K562 (cell line): ENCODE measurements around the gene HSPA2. TPM values are rescaled to one million over a fixed set of nuclear protein-coding genes. Genes with fewer than 3 reads are reported as not detected.

ENCODE experiments used
- ATF3 ChIP-seq, 2 experiments: fragments of 450-650 bp in 1 of 2; sonication (generic) in 1 of 2; formaldehyde crosslinking in 1 of 2; IDR thresholded peaks in 1 of 2; conservative IDR thresholded peaks in 1 of 2; 2 replicates each; pipeline versions ENCODE4 v1.6.1 to v1.8.1; 2016 to 2023; ENCODE audit warnings: mild to moderate bottlenecking in 2 of 2, moderate library complexity in 2 of 2, inconsistent platforms in 1 of 2, missing genetic modification reagents in 1 of 2
- BACH1 ChIP-seq: fragments of 200-800 bp; sonication (Bioruptor generic); IDR thresholded peaks from 2 replicates; pipeline ENCODE4 v1.6.1; 2016; ENCODE audit warnings: missing genetic modification characterization, missing compliant biosample characterization
- CHD1 ChIP-seq: fragments of 200-600 bp; sonication (generic); IDR thresholded peaks from one replicate; pipeline ENCODE4 v1.6.1; 2012; ENCODE audit warnings: mild to moderate bottlenecking, moderate library complexity, low read length, inconsistent platforms
- CREM ChIP-seq: IDR thresholded peaks from 2 replicates; pipeline ENCODE4 v1.6.1; 2014; ENCODE audit warnings: antibody characterized with exemption, low read depth
- ETS1 ChIP-seq: conservative IDR thresholded peaks from 2 replicates; pipeline ENCODE4 v1.6.1; 2011; ENCODE audit warnings: low read depth, mild to moderate bottlenecking, low read length; ENCODE audit not compliant: control insufficient read depth
- FOXJ3 ChIP-seq: sonication (generic); formaldehyde crosslinking; IDR thresholded peaks from 2 replicates; pipeline ENCODE4 v1.4.0; 2020; ENCODE audit warnings: mild to moderate bottlenecking, missing genetic modification reagents
- HDAC1 ChIP-seq, 2 experiments: fragments of 450-650 bp; IDR thresholded peaks; 2 replicates each; pipeline ENCODE4 v1.6.1; 2016 to 2017; ENCODE audit warnings: inconsistent platforms in 1 of 2, mild to moderate bottlenecking in 1 of 2, moderate library complexity in 1 of 2
- HMGN3 ChIP-seq: IDR thresholded peaks from 2 replicates; pipeline ENCODE4 v1.6.1; 2011; ENCODE audit warnings: borderline replicate concordance, low read depth, mild to moderate bottlenecking, mixed read lengths, low read length; ENCODE audit not compliant: insufficient read length; ENCODE audit errors: extremely low read depth
- HNRNPL ChIP-seq: fragments of 200-400 bp; formaldehyde crosslinking; IDR thresholded peaks from 2 replicates; pipeline ENCODE4 v1.6.1; 2017; ENCODE audit warnings: low read depth, mild to moderate bottlenecking, low read length
- NELFE ChIP-seq: IDR thresholded peaks from 2 replicates; pipeline ENCODE4 v1.6.1; 2011; ENCODE audit warnings: mild to moderate bottlenecking; ENCODE audit not compliant: insufficient read depth, insufficient read length
- NFRKB ChIP-seq: fragments of 450-650 bp; IDR thresholded peaks from 2 replicates; pipeline ENCODE4 v1.6.1; 2016; ENCODE audit warnings: low read depth
- NR2F6 ChIP-seq: fragments of 450-650 bp; formaldehyde crosslinking; IDR thresholded peaks from 2 replicates; pipeline ENCODE4 v1.4.0; 2020; ENCODE audit warnings: mild to moderate bottlenecking
- PHF8 ChIP-seq: fragments of 200-600 bp; sonication (generic); IDR thresholded peaks from 2 replicates; pipeline ENCODE4 v1.6.1; 2012; ENCODE audit warnings: mixed run types, mild to moderate bottlenecking, inconsistent platforms, low read length, moderate library complexity, borderline replicate concordance
- RBM17 ChIP-seq: fragments of 200-400 bp; formaldehyde crosslinking; IDR thresholded peaks from 2 replicates; pipeline ENCODE4 v1.6.1; 2017; ENCODE audit warnings: low read depth, mild to moderate bottlenecking, low read length, borderline replicate concordance
- SFPQ ChIP-seq: fragments of 200-400 bp; formaldehyde crosslinking; IDR thresholded peaks from 2 replicates; pipeline ENCODE4 v1.6.1; 2017; ENCODE audit warnings: mild to moderate bottlenecking, low read depth, low read length, moderate library complexity
- STAT5B ChIP-seq: fragments of 250-450 bp; sonication (Bioruptor Pico); IDR thresholded peaks from 2 replicates; pipeline ENCODE4 v1.8.0; 2021; ENCODE audit warnings: mild to moderate bottlenecking, inconsistent platforms
- TEAD1 ChIP-seq, 2 experiments: fragments of 450-650 bp in 1 of 2; sonication (generic) in 1 of 2; formaldehyde crosslinking; IDR thresholded peaks; 2 replicates each; pipeline versions ENCODE4 v1.4.0 to v1.8.0; 2020 to 2022; ENCODE audit warnings: mild to moderate bottlenecking in 2 of 2, missing genetic modification reagents in 1 of 2
- XRCC5 ChIP-seq: fragments of 200-400 bp; formaldehyde crosslinking; IDR thresholded peaks from 2 replicates; pipeline ENCODE4 v1.6.1; 2017; ENCODE audit warnings: low read depth, mild to moderate bottlenecking, low read length
- polyA plus RNA-seq, 8 experiments: library from polyadenylated mRNA; depleted of rRNA in 4 of 8; stranded (reverse) in 5 of 8; unstranded in 3 of 8; fragments of >200 nt; fragmentation: Nextera tagmentation in 2 of 8; fragmentation: Illumina TruSeq in 1 of 8; extraction: Ambion mirVana in 2 of 8; extraction: Trizol in 1 of 8; gene quantifications; 2 replicates each; pipeline versions ENCODE4 v1.2.1 to v1.2.3, GENCODE V29; 2011 to 2014; ENCODE audit warnings: inconsistent platforms in 1 of 8, missing spikeins in 1 of 8
- total RNA-seq, 7 experiments: library from RNA; depleted of rRNA in 6 of 7; stranded (reverse); fragments of >200 nt in 6 of 7; fragmentation: Illumina TruSeq in 2 of 7; extraction: Trizol in 2 of 7; gene quantifications; 2 replicates each; pipeline versions ENCODE4 v1.2.1 to v1.2.3, GENCODE V29; 2011 to 2021; ENCODE audit warnings: low replicate concordance in 1 of 7
- TF ChIP-seq, protein P1 (sequence below): fragments of 450-650 bp; IDR thresholded peaks from 2 replicates; pipeline ENCODE4 v1.6.1; 2016
- TF ChIP-seq, protein P2 (sequence below): fragments of 450-650 bp; formaldehyde crosslinking; IDR thresholded peaks from 2 replicates; pipeline ENCODE4 v1.4.0; 2020; ENCODE audit warnings: mild to moderate bottlenecking, moderate library complexity

The HSPA2 gene
- total and polyA plus RNA-seq, 9 of the 15 experiments (the other 6 are each of a cell fraction or from before 2014, with no cell fraction given): not detected

GRCh38 chr14:64503434-64504309 lies 36.9 kb upstream of the HSPA2 start, which contains the start of gene ZBTB25 (continued):
- TF ChIP-seq TEAD1 (CRISPR knock-in tag; IDR thresholded peaks at IDR 0.05) (no peak), NFRKB (peak; percentile 52), ETS1 (no peak), SFPQ (no peak), BACH1 (tag) (no peak), HMGN3 (peak; percentile 27), RBM17 (no peak), HNRNPL (peak; percentile 72), NELFE (no peak), CHD1 (no peak), HDAC1 (IDR thresholded peaks at IDR 0.05) (peak in 1 of 2 experiments; percentile 33; a peak in 1 of 4 replicates), STAT5B (CRISPR knock-in tag) (no peak), ATF3 (IDR thresholded peaks at IDR 0.05) (no peak), ATF3 (CRISPR knock-in tag; conservative IDR thresholded peaks at IDR 0.05) (no peak), FOXJ3 (no peak), PHF8 (peak; percentile 66), CREM (no peak; the same call in 1 of the 2 replicates), XRCC5 (no peak), NR2F6 (CRISPR knock-in tag) (no peak)
- TF ChIP-seq, protein P1, sequence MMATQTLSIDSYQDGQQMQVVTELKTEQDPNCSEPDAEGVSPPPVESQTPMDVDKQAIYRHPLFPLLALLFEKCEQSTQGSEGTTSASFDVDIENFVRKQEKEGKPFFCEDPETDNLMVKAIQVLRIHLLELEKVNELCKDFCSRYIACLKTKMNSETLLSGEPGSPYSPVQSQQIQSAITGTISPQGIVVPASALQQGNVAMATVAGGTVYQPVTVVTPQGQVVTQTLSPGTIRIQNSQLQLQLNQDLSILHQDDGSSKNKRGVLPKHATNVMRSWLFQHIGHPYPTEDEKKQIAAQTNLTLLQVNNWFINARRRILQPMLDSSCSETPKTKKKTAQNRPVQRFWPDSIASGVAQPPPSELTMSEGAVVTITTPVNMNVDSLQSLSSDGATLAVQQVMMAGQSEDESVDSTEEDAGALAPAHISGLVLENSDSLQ: no peak
- TF ChIP-seq, protein P2, sequence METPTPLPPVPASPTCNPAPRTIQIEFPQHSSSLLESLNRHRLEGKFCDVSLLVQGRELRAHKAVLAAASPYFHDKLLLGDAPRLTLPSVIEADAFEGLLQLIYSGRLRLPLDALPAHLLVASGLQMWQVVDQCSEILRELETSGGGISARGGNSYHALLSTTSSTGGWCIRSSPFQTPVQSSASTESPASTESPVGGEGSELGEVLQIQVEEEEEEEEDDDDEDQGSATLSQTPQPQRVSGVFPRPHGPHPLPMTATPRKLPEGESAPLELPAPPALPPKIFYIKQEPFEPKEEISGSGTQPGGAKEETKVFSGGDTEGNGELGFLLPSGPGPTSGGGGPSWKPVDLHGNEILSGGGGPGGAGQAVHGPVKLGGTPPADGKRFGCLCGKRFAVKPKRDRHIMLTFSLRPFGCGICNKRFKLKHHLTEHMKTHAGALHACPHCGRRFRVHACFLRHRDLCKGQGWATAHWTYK (CRISPR knock-in tag): no peak
